Measurements from ENCODE around the gene TCTN1.

DNA sequence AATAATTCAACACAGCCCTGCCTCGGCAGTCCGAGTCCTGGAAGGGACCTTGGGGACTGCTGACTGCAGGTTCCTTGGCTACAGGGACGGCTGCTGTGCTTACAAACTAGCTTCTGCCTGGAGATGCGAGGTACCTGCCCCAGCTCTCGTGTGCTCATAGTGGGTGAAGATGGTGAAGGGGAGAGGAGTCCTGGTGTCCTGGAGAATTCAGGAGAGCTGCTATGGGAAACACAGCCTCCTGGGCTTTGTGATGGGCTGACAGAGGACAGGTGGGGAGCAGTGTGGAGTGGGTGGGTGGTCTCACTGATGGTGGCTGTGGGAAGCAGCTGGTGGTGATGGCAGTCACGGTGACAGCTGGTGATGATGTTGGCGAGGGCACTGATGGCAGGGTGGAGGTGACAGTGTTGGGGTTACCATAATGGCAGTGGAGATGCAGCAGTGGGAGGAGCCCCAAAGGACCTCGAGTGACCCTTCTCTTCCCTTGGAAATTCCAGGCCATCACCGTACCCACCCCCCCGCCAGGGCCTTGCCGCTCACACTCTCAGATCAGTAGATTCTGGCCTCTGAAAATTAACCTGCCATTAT is 42.2 kb downstream of the TCTN1 start:
- TF ChIP-seq, protein P1, sequence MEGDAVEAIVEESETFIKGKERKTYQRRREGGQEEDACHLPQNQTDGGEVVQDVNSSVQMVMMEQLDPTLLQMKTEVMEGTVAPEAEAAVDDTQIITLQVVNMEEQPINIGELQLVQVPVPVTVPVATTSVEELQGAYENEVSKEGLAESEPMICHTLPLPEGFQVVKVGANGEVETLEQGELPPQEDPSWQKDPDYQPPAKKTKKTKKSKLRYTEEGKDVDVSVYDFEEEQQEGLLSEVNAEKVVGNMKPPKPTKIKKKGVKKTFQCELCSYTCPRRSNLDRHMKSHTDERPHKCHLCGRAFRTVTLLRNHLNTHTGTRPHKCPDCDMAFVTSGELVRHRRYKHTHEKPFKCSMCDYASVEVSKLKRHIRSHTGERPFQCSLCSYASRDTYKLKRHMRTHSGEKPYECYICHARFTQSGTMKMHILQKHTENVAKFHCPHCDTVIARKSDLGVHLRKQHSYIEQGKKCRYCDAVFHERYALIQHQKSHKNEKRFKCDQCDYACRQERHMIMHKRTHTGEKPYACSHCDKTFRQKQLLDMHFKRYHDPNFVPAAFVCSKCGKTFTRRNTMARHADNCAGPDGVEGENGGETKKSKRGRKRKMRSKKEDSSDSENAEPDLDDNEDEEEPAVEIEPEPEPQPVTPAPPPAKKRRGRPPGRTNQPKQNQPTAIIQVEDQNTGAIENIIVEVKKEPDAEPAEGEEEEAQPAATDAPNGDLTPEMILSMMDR (conservative IDR thresholded peaks at IDR 0.05; ENCODE audit: low read depth, low read length) = no peak
- no peak for TF ChIP-seq POLR2A (IDR thresholded peaks at IDR 0.05; ENCODE audit: low read depth, low read length)
- no peak for TF ChIP-seq MXI1 (IDR thresholded peaks at IDR 0.05; ENCODE audit: borderline replicate concordance, low read depth, low read length)
- TF ChIP-seq RCOR1 (IDR thresholded peaks at IDR 0.05; ENCODE audit: insufficient replicate concordance, low read length) = no peak

Measured in IMR-90 (cell line).